NT2/D1 (cell line): Measurements from ENCODE around the gene TMSB10.

ENCODE experiments used
- YY1 ChIP-seq: IDR thresholded peaks from 2 replicates; pipeline ENCODE4 v1.6.1; 2011; ENCODE audit not compliant: insufficient read length, insufficient read depth
- ZNF274 ChIP-seq: IDR thresholded peaks from 2 replicates; pipeline ENCODE4 v1.6.1; 2011; ENCODE audit warnings: mild to moderate bottlenecking, low read depth, low read length

GRCh38 chr2:84923009-84923408 lies 17.6 kb downstream of the TMSB10 start:
- no peak for TF ChIP-seq ZNF274
- TF ChIP-seq YY1, result no peak
